ENCODE data around the gene MT1X. TPM values are rescaled to one million over a fixed set of nuclear protein-coding genes. Genes with fewer than 3 reads are reported as not detected.
"Not testable (repeated sequence)": the region's sequence is repeated elsewhere in the genome, so short reads cannot be mapped to it uniquely, and the experiment has no call there.

Gene MT1X
- total RNA-seq, 2 experiments from 2014 or later = 53.7 to 59.9 TPM

- CTCF ChIA-PET = no interaction called here
- POLR2A ChIA-PET = no interaction called here
Observed at GRCh38 chr16:56697456-56698155, 15.3 kb downstream of the MT1X start.

GRCh38 chr16:56700195-56700594 lies 17.9 kb downstream of the MT1X start:
- CTCF ChIA-PET = interaction anchor here (0.6 to 3.9 kb wide), 5 partner anchors 22 to 124 kb away, joined by 3 to 48 read pairs (median 3); partner anchors contain the start of gene MT1A
- POLR2A ChIA-PET = no interaction called here

DNA sequence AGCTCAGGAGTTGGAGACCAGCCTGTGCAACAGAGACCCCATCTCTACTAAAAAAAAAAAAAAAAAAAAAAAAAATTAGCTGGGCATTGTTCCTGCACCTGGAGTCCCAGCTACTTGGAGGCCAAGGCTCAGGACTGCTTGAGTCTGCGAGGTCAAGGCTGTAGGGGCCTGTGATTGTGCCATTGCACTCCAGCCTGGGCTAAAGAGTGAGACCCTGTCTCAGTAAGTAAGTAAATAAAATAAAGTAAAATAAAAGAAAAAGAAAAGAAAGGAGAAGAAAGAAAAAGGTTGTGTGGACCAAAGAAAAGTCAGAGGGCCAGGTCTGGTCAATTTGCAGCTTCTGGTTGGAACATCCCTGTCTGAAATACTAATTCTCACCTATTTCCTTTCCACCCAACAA lies 18.4 kb downstream of the MT1X start:
- ChIA-PET POLR2A (interaction anchor here (1.9 kb wide), 1 partner anchor 18 kb away, joined by 7 read pairs; no protein-coding TSS in a partner anchor), CTCF (interaction anchor here (0.6 to 3.9 kb wide), 7 partner anchors 22 to 183 kb away, joined by 3 to 48 read pairs (median 4); partner anchors contain the start of gene MT1A)

- ChIA-PET POLR2A (interaction anchor here (1.9 kb wide), 1 partner anchor 19 kb away, joined by 7 read pairs; no protein-coding TSS in a partner anchor), CTCF (interaction anchor here (0.6 to 3.9 kb wide), 23 partner anchors 11 to 228 kb away, joined by 3 to 48 read pairs (median 4); partner anchors contain the start of gene BBS2)
Observed at GRCh38 chr16:56701534-56701933, 19.3 kb downstream of the MT1X start.

- ChIA-PET POLR2A (interaction anchor here (0.7 kb wide), 1 partner anchor 167 kb away, joined by 4 read pairs; no protein-coding TSS in a partner anchor), CTCF (interaction anchor here (0.7 to 3.9 kb wide), 7 partner anchors 14 to 282 kb away, joined by 3 to 48 read pairs (median 7); no protein-coding TSS in a partner anchor)
Observed at GRCh38 chr16:56702836-56703235, 20.6 kb downstream of the MT1X start.

DNA sequence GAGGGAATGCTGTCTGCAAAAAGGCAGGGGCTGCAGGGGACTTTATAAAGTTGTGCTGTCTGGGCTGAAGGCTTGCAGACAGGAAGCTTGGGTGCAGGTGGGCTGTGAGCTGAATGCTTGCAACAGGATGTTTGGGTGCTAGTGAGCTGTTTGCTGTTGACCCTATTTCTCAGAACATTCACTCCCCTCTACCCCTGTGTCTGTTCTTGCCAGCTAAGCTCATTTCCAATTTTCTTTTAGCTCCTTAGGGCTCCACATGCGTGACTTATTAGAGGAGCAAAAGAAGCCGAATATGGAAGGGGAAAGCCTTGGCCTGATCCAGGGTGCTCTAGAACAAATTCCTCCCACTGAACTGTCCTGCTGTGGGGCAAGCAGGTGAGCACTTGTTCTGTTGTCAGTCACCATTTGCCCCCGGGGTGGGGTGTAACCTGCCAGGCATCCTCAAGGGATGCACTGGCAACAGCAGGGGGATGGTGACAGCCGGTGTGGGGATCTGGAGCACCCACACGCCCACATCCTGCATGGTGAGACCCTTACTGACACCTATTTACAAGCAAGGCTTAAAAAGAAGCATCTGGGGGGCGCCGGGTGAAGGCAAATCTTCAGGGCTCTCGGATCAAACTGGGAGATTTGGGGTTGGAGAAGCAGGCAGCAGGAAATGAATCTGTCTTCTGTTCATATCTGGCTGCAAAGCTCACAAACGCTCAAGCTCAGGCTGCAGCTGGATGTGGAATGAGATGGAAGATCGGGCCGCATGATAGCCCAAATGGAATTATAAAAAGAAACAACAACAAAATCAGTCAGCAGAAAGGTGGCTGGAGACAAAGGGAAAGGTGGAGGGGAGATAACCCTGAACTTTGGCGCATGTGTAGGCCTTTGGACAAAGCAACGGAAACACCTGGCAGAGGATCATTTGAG lies 26.5 kb downstream of the MT1X start:
- POLR2A ChIA-PET = interaction anchor here (0.6 to 1.0 kb wide), 2 partner anchors 34 to 223 kb away, joined by 3 read pairs; partner anchors contain the start of gene HERPUD1

DNA sequence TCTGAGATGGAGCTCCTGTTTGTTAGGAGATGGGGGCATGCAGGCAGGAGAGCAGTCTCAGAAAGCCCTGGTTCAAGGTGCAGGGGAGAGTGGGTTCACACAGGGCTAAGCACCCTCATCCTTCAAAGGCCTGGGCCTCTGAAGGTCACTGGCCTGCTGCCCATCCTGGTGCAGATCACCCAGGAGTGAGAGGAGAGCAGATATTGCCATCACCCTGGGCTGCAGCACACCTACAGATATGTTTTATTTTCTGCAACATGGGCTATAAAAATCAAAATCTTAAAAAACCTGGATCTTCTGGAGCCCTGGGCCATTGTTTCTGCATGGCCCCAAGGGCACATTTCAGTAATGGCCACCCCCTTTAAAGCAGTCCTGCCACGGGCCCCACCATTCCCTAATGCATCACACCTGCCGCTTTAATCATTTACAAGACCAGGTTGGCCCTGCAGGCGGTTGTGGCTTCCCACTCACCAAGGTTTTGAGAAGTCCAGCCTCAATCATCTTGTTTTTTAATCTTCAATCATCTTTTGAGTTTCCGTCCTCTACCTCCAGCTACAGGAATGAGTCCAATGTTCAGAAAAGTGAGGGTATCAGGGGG lies 27.3 kb downstream of the MT1X start:
- CTCF ChIA-PET = no interaction called here
- POLR2A ChIA-PET = interaction anchor here (0.6 kb wide), 1 partner anchor 33 kb away, joined by 3 read pairs; no protein-coding TSS in a partner anchor

More for the DNA sequence above, 26.5 kb downstream of the MT1X start:
- CTCF ChIA-PET = interaction anchor here (0.6 kb wide), 1 partner anchor 111 kb away, joined by 3 read pairs; no protein-coding TSS in a partner anchor

DNA sequence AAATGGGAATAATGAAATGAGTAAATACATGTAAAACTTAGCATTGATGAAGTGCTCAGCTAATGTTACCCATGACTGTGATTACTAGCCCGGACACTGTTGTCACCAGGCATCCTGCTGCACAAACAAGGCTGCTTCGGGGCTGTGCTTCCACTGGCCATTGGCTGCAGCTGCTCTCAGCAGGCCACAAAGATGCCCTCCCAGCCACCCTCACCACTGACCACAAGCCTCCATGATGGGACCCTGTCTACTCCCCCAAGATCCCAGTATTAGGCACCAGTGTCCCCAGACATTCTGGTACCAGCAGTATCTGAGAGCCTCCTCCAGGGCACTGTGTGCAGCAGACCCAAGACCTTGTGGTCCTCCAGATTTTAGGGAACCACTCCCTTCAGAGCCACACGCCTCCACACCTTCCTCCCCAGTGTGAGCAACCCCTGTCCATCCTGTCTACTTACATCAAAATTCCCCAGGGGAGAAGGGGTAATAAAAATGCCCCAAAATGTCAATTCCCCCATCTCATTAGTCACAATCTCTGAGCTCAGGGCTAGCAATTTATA lies 28.0 kb downstream of the MT1X start:
- POLR2A ChIA-PET = no interaction called here
- CTCF ChIA-PET = no interaction called here

DNA sequence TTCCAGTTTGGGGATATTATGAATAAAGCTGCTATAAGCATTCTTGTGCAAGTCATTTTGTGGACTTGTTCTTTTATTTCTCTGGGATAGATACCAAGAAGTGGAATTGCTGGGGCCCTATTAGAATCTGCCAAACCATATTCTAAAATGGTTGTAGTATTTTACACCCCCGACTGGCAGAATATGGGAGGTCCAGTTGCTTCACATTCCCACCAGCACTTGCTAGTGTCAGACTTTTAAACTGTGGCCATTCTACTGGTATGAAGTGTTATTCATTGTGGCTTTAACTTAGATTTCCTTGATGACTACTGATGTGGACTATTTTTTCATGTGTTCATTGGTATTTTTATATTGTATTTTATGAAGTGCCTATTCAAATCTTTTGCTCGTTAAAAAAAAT lies 29.6 kb downstream of the MT1X start:
- ChIA-PET POLR2A (no interaction called here), CTCF (interaction anchor here (1.5 kb wide), 1 partner anchor 10 kb away, joined by 6 read pairs; no protein-coding TSS in a partner anchor)

- POLR2A ChIA-PET = interaction anchor here (0.7 kb wide), 1 partner anchor 421 kb away, joined by 4 read pairs; no protein-coding TSS in a partner anchor
- CTCF ChIA-PET = no interaction called here
Observed at GRCh38 chr16:56713794-56714193, 31.5 kb downstream of the MT1X start.

DNA sequence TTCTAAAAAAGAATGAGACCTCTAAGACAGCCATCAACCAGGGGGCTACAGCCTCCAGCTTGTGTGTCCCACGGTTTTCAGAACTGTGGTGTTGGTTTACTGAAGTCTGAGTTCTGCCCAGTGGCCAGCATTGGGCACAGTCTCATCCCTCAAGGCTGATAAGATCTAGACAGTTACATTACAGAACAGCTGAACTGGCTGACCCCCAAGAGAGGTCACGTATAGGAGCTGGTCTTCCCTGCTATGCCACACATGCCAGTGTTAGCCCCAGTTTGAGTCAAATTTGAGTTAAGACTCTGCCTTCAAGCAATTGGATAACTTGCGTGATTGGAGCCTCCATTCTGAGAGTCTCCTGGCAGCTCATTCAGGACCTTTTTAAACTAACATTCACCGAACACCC lies 32.9 kb downstream of the MT1X start:
- POLR2A ChIA-PET = no interaction called here
- CTCF ChIA-PET = no interaction called here

DNA sequence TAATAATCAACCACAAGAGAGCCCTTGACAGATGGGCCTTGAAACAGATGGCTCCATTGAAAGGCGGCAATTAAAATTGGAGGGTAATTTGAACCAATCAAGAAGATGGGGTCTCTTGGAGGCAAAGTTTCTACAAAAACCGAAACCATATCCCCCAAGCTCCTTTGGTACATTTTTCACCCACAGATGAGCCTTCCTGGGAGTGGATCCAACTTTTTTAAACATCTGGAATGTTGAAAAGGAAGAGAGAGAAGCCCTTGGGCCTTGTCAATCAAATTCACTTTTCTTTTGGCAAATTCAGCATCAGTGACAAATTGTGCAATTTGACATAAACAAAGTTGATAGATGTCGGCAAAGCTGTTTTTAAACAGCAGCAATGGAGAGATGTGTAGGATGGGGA lies 34.5 kb downstream of the MT1X start:
- CTCF ChIA-PET = interaction anchor here (1.5 kb wide), 1 partner anchor 15 kb away, joined by 7 read pairs; no protein-coding TSS in a partner anchor
- POLR2A ChIA-PET = no interaction called here

DNA sequence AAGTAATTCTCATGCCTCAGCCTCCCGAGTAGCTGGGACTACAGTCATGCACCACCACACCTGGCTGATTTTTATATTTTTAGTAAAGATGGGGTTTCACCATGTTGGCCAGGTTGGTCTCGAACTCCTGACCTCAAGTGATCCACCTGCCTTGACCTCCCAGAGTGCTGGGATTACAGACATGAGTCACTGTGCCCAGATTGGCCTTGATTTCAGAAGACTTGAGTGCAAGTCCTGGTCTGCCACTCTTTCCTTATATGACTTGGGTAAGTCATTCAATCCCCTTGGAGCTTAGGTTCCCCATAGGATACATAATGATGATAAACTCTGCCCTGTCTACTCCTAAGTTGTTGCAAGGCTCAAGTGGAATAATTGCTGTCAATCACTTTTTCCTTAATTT lies 35.3 kb downstream of the MT1X start:
- CTCF ChIA-PET = interaction anchor here (1.5 kb wide), 1 partner anchor 16 kb away, joined by 7 read pairs; no protein-coding TSS in a partner anchor
- POLR2A ChIA-PET = not testable (repeated sequence)

DNA sequence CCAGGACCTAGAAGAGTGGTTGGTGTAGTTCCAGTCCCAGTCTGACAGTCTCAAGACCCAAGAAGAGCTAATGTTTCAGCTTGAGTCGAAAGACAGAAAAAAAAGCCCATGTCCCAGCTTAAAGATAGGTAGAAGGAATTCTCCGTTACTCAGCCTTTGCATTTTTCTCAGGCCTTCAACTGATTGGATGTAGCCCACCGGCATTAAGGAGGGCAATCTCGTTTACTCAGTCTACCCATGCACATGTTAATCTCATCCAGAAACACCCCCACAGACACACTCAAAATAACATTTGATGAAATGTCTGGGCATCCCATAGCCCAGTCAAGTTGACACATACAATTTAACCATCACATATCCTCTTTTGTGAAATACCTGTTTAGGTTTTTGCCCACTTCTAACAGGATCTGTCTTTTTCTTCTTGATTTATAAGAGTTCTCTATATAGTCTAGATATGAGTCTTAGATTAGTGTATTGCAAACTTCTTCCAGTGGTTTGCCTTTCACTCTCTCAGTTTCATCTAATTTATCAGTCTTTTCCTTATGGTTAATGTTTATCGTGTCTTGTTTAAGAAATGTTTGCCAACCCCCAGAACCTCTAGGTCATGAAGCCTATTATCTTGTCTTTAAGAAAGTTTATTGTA lies 40.1 kb downstream of the MT1X start:
- CTCF ChIA-PET = interaction anchor here (0.6 kb wide), 1 partner anchor 22 kb away, joined by 4 read pairs; no protein-coding TSS in a partner anchor
- POLR2A ChIA-PET = no interaction called here

- CTCF ChIA-PET = no interaction called here
- POLR2A ChIA-PET = interaction anchor here (0.8 kb wide), 1 partner anchor 26 kb away, joined by 3 read pairs; no protein-coding TSS in a partner anchor
Observed at GRCh38 chr16:56724191-56724590, 41.9 kb downstream of the MT1X start.

DNA sequence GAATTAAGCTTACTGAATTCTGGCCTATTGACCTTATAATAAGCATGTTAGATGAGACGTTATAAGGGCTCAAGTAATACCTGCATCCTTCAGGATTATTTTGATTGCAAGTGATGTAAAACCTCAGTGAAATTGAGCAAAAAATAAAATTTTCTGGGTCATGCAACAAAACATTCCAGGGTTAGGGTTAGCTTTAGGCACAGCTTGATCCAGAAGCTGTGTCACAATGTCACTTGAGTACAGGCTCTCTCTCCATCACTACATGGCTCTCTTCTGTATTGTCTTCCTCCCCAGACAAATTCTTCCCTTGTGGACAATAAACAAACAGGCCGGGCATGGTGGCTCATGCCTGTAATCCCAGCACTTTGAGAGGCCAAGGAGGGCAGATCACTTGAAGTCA lies 44.0 kb downstream of the MT1X start:
- CTCF ChIA-PET = no interaction called here

GRCh38 chr16:56726926-56727325 lies 44.7 kb downstream of the MT1X start:
- POLR2A ChIA-PET = no interaction called here
- CTCF ChIA-PET = no interaction called here

More for the DNA sequence above, 44.0 kb downstream of the MT1X start:
- POLR2A ChIA-PET = no interaction called here

GRCh38 chr16:56728027-56728426 lies 45.8 kb downstream of the MT1X start:
- CTCF ChIA-PET = interaction anchor here (0.7 to 0.8 kb wide), 3 partner anchors 53 to 236 kb away, joined by 3 to 4 read pairs (median 3); no protein-coding TSS in a partner anchor
- POLR2A ChIA-PET = interaction anchor here (0.7 kb wide), 1 partner anchor 113 kb away, joined by 6 read pairs; no protein-coding TSS in a partner anchor

Data from activated CD8-positive, alpha-beta memory T cell treated with anti-CD3 and anti-CD28 coated beads for 36 hours (primary cell).